GM12878 (cell line): ENCODE results near the gene HS6ST3. TPM values are rescaled to one million over a fixed set of nuclear protein-coding genes. Genes with fewer than 3 reads are reported as not detected.

Experiments used
- ATAC-seq: fragments of 200-7000 bp; cut with Tn5 transposase; 3 replicates; pipeline ENCODE4 v1.9.1; 2020; ENCODE audit warnings: mild to moderate bottlenecking, moderate library complexity
- BruUV-seq: library from RNA; stranded (reverse); fragments of 400-500 nt; replicated peaks from 2 replicates; lab custom pipeline; 2021; lab: Mats Ljungman, UMichigan
- CTCF ChIA-PET: fragments of 300-600 bp; sonication (Branson Sonifier 250); formaldehyde crosslinking; extraction: SDS; loops from one replicate; lab custom pipeline; 2021; ENCODE audit warnings: inconsistent platforms; lab: Yijun Ruan, JAX
- POLR2A ChIA-PET: fragments of 350-600 bp; formaldehyde crosslinking; extraction: SDS; loops from one replicate; lab custom pipeline; 2021; ENCODE audit warnings: inconsistent platforms; lab: Charles Lee
- RAD21 ChIA-PET: fragments of 300-600 bp; sonication (Branson Sonifier 250); formaldehyde crosslinking; loops from one replicate; lab custom pipeline; 2023; ENCODE audit warnings: antibody characterized with exemption; ENCODE audit not compliant: unreplicated experiment; lab: Charles Lee
- SMC1A ChIA-PET: fragments of 300-600 bp; sonication (Branson Sonifier 250); formaldehyde crosslinking; loops from one replicate; lab custom pipeline; 2023; ENCODE audit not compliant: unreplicated experiment, uncharacterized antibody; lab: Charles Lee
- DNase-seq: peaks from one replicate; pipeline ENCODE4 v3.0.0-alpha.2; 2011; ENCODE audit warnings: low read depth, low spot score
- FAIRE-seq: peaks from 3 replicates; lab custom pipeline; 2011; peaks lifted over from hg19 to GRCh38; lab: Jason Lieb, UNC
- H2AFZ ChIP-seq: 2 replicates; pipeline ENCODE4 v1.6.0; 2011; ENCODE audit warnings: low read depth, low read length, control low read depth; ENCODE audit not compliant: control insufficient read depth
- H3K27ac ChIP-seq: 2 replicates; pipeline ENCODE4 v1.5.1; 2011; ENCODE audit warnings: control low read depth; ENCODE audit not compliant: control insufficient read depth, insufficient read depth
- H3K27me3 ChIP-seq, 2 experiments: replicated peaks in 1 of 2; 2 replicates each; pipeline versions ENCODE4 v1.6.0 to v1.6.1; 2011; ENCODE audit warnings: low read length in 1 of 2; ENCODE audit not compliant: control insufficient read depth in 2 of 2, insufficient read depth in 2 of 2
- H3K36me3 ChIP-seq, 2 experiments: 2 replicates each; pipeline ENCODE4 v1.5.1; 2011; ENCODE audit warnings: low read length in 1 of 2; ENCODE audit not compliant: control insufficient read depth in 2 of 2, insufficient read depth in 2 of 2
- H3K4me1 ChIP-seq: 2 replicates; pipeline ENCODE4 v1.6.1; 2011; ENCODE audit warnings: mild to moderate bottlenecking, low read length, moderate library complexity, mixed read lengths; ENCODE audit not compliant: control insufficient read depth, insufficient read depth
- H3K4me2 ChIP-seq: 2 replicates; pipeline ENCODE4 v1.6.0; 2011; ENCODE audit warnings: control low read depth; ENCODE audit not compliant: control insufficient read depth, insufficient read depth
- H3K4me3 ChIP-seq: fragments of 200-600 bp; sonication (generic); 2 replicates; pipeline ENCODE4 v1.5.1; 2016
- H3K79me2 ChIP-seq: 2 replicates; pipeline ENCODE4 v1.6.0; 2011; ENCODE audit warnings: low read length; ENCODE audit not compliant: control insufficient read depth, insufficient read depth
- H3K9ac ChIP-seq: 2 replicates; pipeline ENCODE4 v1.8.0; 2011; ENCODE audit warnings: low read length, control low read depth, mixed read lengths; ENCODE audit not compliant: control insufficient read depth, insufficient read depth
- H3K9me3 ChIP-seq: replicated peaks from 3 replicates; pipeline ENCODE4 v1.5.1; 2011; ENCODE audit warnings: mild to moderate bottlenecking, low read length; ENCODE audit not compliant: control insufficient read depth, insufficient read depth
- H4K20me1 ChIP-seq: 2 replicates; pipeline ENCODE4 v1.6.0; 2011; ENCODE audit not compliant: control insufficient read depth, insufficient read depth
- BACH1 ChIP-seq: fragments of 450-650 bp; IDR thresholded peaks from 2 replicates; pipeline ENCODE4 v1.6.1; 2017; ENCODE audit warnings: mild to moderate bottlenecking, borderline replicate concordance
- CEBPZ ChIP-seq: fragments of 150-350 bp; IDR thresholded peaks from 2 replicates; pipeline ENCODE4 v1.6.1; 2016; ENCODE audit warnings: low read depth, low read length
- CREM ChIP-seq: IDR thresholded peaks from 2 replicates; pipeline ENCODE4 v1.6.1; 2014; ENCODE audit warnings: antibody characterized with exemption, low read depth
- FOXK2 ChIP-seq: fragments of 450-650 bp; IDR thresholded peaks from 2 replicates; pipeline ENCODE4 v1.6.1; 2017; ENCODE audit warnings: mild to moderate bottlenecking, moderate library complexity
- HDGF ChIP-seq: fragments of 450-650 bp; IDR thresholded peaks from 2 replicates; pipeline ENCODE4 v1.6.1; 2016; ENCODE audit warnings: antibody characterized with exemption
- KAT2A ChIP-seq: conservative IDR thresholded peaks from 2 replicates; pipeline ENCODE4 v1.6.1; 2011; ENCODE audit warnings: low read depth, low read length; ENCODE audit not compliant: control insufficient read depth
- MXI1 ChIP-seq: fragments of 150-350 bp; IDR thresholded peaks from 2 replicates; pipeline ENCODE4 v1.6.1; 2011; ENCODE audit warnings: low read depth, mild to moderate bottlenecking, inconsistent platforms, low read length, improper control_type of control experiment
- POU2F2 ChIP-seq: IDR thresholded peaks from 3 replicates; pipeline ENCODE4 v1.6.1; 2011; ENCODE audit warnings: low read depth, mild to moderate bottlenecking, low read length, borderline replicate concordance
- RB1 ChIP-seq: fragments of 450-650 bp; formaldehyde crosslinking; IDR thresholded peaks from 2 replicates; pipeline ENCODE4 v1.6.1; 2017; ENCODE audit warnings: mild to moderate bottlenecking, borderline replicate concordance
- RELB ChIP-seq: fragments of 450-650 bp; IDR thresholded peaks from 2 replicates; pipeline ENCODE4 v1.6.1; 2017; ENCODE audit warnings: low read depth, mild to moderate bottlenecking, moderate library complexity
- SIX5 ChIP-seq: IDR thresholded peaks from 2 replicates; pipeline ENCODE4 v1.6.1; 2011; ENCODE audit warnings: mild to moderate bottlenecking, low read depth, low read length, moderate library complexity; ENCODE audit not compliant: severe bottlenecking
- SREBF2 ChIP-seq: IDR thresholded peaks from 2 replicates; pipeline ENCODE4 v1.6.1; 2012; ENCODE audit warnings: mild to moderate bottlenecking, low read length
- ZNF217 ChIP-seq: fragments of 450-650 bp; IDR thresholded peaks from 2 replicates; pipeline ENCODE4 v1.6.1; 2017; ENCODE audit warnings: antibody characterized with exemption, mild to moderate bottlenecking
- ZNF384 ChIP-seq: IDR thresholded peaks from 2 replicates; pipeline ENCODE4 v1.6.1; 2012; ENCODE audit warnings: low read depth, mild to moderate bottlenecking, low read length, improper control_type of control experiment, borderline replicate concordance
- ZNF622 ChIP-seq: fragments of 450-650 bp; IDR thresholded peaks from 2 replicates; pipeline ENCODE4 v1.6.1; 2017; ENCODE audit warnings: mild to moderate bottlenecking, inconsistent platforms
- in situ Hi-C: fragments of 300-500 bp; cut with MboI; formaldehyde crosslinking; loops from 9 replicates; pipeline ENCODE4 v1.14.3; 2018; ENCODE audit warnings: mixed read lengths
- intact Hi-C: fragments of 100-400 bp; cut with micrococcal nuclease; formaldehyde crosslinking; loops from one replicate; pipeline ENCODE4 v1.14.2; 2022; ENCODE audit not compliant: unreplicated experiment
- polyA plus RNA-seq, 11 experiments: library from polyadenylated mRNA; depleted of rRNA in 4 of 11; unstranded in 6 of 11; stranded (reverse) in 5 of 11; fragments of >200 nt; fragmentation: Nextera tagmentation in 4 of 11; fragmentation: Illumina TruSeq in 1 of 11; extraction: Ambion mirVana in 4 of 11; extraction: Trizol in 1 of 11; gene quantifications; 1 replicate in 1 of 11; 2 replicates in 10 of 11; pipeline versions ENCODE4 v1.2.1 to v1.2.3, GENCODE V29; 2011 to 2016; ENCODE audit warnings: inconsistent platforms in 2 of 11, missing spikeins in 2 of 11, low read depth in 1 of 11
- total RNA-seq, 4 experiments: library from RNA; depleted of rRNA in 3 of 4; stranded (reverse); fragments of >200 nt in 3 of 4; fragmentation: Illumina TruSeq in 1 of 4; extraction: Trizol in 1 of 4; gene quantifications; 2 replicates each; pipeline versions ENCODE4 v1.2.1 to v1.2.3, GENCODE V29; 2013 to 2021

HS6ST3 gene
- total and polyA plus RNA-seq, 10 of the 15 experiments (the other 5 are each of a cell fraction or from before 2014, with no cell fraction given): under 0.01 to 2.9 TPM; not detected in 8

- CTCF ChIA-PET: no interaction called here
- TF ChIP-seq ZNF384 (no peak), ZNF622 (no peak), POU2F2 (no peak), FOXK2 (no peak), MXI1 (no peak), CREM (no peak), SIX5 (no peak), HDGF (no peak), CEBPZ (no peak), ZNF217 (no peak), BACH1 (no peak), RB1 (no peak), RELB (no peak), SREBF2 (no peak), KAT2A (no peak)
- TF ChIP-seq, all 136 proteins: peak for 0
- RAD21 ChIA-PET: no interaction called here
Measured at GRCh38 chr13:96421314-96421713, 331.4 kb downstream of the HS6ST3 start.

More at GRCh38 chr13:96421314-96421713, 331.4 kb downstream of the HS6ST3 start:
- no peaks in the 10 kb centered on the region for H3K27me3 ChIP-seq
- no peaks in the 10 kb centered on the region for H3K79me2 ChIP-seq
- no peak overlapping the region for H2AFZ ChIP-seq
- no peak for ATAC-seq
- ChIA-PET POLR2A (no interaction called here), SMC1A (no interaction called here)
- no TSS peak for BruUV-seq
- no peaks in the 10 kb centered on the region for H3K36me3 ChIP-seq
- H3K4me1 ChIP-seq: no peaks in the 10 kb centered on the region
- no peak overlapping the region for H3K4me2 ChIP-seq
- DNase-seq: no peak
- no peak overlapping the region for H3K9ac ChIP-seq
- in situ Hi-C loops (no loop called here), intact Hi-C loops (no loop called here)
- no peaks in the 10 kb centered on the region for H4K20me1 ChIP-seq
- no peaks in the 10 kb centered on the region for H3K9me3 ChIP-seq
- no peak overlapping the region for H3K4me3 ChIP-seq
- no peak overlapping the region for H3K27ac ChIP-seq
- no peak for FAIRE-seq
